NB4 (cell line): ENCODE measurements around the gene CREB5.

ENCODE experiments used
- DNase-seq: peaks from one replicate; pipeline ENCODE4 v3.0.0; 2010; ENCODE audit warnings: low read depth
- H3K4me3 ChIP-seq: one replicate; pipeline ENCODE4 v1.5.1; 2011; ENCODE audit warnings: mild to moderate bottlenecking, low read depth, low read length, moderate library complexity
- MYC ChIP-seq: IDR thresholded peaks from 2 replicates; pipeline ENCODE4 v1.6.1; 2011; ENCODE audit warnings: low read depth, low read length
- POLR2A ChIP-seq: IDR thresholded peaks from 2 replicates; pipeline ENCODE4 v1.6.1; 2011; ENCODE audit warnings: mild to moderate bottlenecking; ENCODE audit not compliant: insufficient read length; ENCODE audit errors: extremely low read depth
- TF ChIP-seq, protein P1 (sequence below): IDR thresholded peaks from one replicate; pipeline ENCODE4 v1.5.1; 2012; ENCODE audit warnings: low read depth, low read length
- TF ChIP-seq, protein P2 (sequence below): IDR thresholded peaks from 2 replicates; pipeline ENCODE4 v1.6.1; 2011; ENCODE audit warnings: low read depth, low read length

CREB5 gene

DNA sequence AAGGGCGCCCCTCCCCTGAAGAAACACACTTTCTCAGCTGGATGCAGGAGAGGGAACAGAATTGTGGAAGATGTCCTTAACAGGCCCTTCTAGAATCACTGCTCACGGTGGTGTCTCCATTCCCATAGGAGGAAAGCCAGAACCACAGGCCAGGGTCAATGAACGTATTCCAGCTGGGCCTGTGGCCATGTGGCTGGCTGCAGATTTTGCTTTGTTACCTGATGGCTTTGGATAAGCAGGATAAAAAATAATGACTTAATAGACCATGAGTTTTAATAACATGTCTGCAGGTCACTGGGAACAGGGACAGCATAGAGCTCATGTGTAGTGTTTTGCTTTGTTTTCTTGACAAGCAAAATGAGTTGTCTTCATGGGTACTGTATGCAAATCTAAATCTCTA is 335.5 kb downstream of the CREB5 start:
- no peak for DNase-seq
- no peak overlapping the region for H3K4me3 ChIP-seq
- TF ChIP-seq, protein P1, sequence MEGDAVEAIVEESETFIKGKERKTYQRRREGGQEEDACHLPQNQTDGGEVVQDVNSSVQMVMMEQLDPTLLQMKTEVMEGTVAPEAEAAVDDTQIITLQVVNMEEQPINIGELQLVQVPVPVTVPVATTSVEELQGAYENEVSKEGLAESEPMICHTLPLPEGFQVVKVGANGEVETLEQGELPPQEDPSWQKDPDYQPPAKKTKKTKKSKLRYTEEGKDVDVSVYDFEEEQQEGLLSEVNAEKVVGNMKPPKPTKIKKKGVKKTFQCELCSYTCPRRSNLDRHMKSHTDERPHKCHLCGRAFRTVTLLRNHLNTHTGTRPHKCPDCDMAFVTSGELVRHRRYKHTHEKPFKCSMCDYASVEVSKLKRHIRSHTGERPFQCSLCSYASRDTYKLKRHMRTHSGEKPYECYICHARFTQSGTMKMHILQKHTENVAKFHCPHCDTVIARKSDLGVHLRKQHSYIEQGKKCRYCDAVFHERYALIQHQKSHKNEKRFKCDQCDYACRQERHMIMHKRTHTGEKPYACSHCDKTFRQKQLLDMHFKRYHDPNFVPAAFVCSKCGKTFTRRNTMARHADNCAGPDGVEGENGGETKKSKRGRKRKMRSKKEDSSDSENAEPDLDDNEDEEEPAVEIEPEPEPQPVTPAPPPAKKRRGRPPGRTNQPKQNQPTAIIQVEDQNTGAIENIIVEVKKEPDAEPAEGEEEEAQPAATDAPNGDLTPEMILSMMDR = no peak
- TF ChIP-seq, protein P2, sequence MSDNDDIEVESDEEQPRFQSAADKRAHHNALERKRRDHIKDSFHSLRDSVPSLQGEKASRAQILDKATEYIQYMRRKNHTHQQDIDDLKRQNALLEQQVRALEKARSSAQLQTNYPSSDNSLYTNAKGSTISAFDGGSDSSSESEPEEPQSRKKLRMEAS = no peak
- TF ChIP-seq MYC (no peak), POLR2A (no peak)

DNA sequence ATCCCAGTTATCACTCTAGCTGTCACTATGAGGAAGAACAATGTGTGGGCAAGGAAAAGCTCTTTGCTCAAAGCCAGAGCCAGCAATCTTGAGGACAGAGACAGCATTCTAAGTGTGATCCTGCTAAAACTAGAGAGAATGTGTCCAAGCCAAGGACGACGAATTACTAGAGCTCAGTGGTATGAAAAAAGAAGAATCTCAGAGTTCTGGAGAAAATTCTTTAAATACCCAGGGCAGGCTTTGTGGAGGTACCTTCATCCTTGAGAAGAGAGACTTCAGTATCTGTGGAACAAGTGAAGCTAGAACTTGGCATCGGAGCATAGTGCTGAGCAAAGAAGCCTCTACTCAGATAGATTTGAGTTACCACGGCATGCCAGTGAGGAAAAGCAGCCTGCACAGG is 336.0 kb downstream of the CREB5 start:
- H3K4me3 ChIP-seq = no peak overlapping the region
- no peak for DNase-seq
- TF ChIP-seq, protein P1 = no peak
- TF ChIP-seq MYC (no peak), POLR2A (no peak)
- TF ChIP-seq, protein P2 = no peak

DNA sequence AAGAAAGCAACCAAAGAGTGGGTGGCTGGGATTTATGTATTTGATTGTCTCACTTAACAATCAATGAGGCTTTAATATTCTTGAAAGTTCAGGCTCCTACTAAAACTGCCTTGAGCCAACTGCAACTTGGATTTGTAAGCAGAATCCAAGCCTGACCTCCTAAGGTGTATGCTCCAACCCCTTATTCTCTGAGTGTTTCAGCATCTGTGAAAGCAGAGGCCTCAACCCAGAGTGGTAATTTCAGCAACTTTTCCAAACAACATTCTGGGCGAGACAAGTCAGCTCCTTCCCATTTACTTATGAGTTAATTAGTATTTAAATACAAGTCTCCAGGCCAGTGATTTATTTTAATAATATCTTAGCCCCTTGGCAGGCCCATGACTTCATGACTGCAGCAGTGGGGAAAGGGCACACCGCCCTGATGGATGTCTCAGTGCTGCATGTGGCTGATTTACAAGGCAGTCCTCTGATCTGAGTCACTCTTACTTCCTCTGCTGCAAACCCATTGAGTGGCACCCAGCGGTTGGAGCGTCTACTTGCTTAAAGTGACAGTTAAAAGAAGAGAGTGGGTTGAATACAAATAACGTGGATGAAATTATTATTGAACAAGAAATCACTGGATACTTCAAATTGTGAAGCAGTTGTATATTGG is 336.7 kb downstream of the CREB5 start:
- TF ChIP-seq, protein P2 = peak; percentile 41
- peak; percentile 46; the same call in 1 of the 2 replicates for TF ChIP-seq MYC
- TF ChIP-seq, protein P1 = no peak
- DNase-seq = peak; percentile 77
- no peak overlapping the region for H3K4me3 ChIP-seq

DNA sequence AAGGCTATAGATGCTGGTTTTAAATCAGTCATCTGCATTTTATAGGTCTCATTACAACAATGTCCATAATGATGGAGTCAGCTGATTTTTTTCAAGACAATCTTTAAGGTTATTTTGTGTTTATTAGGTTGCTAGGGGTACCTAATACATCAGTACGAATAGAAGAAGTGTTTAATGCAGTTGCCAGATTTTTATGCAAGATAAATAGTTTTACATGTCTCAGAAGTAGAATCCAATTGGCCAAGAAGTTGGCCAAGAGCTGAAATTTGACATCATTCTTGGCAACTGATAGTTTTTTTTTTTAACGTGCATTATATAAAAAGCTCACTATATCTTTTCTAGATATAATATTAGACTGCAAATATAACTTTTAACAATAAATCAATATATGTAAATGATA is 337.3 kb downstream of the CREB5 start:
- DNase-seq = no peak
- no peak overlapping the region for H3K4me3 ChIP-seq
- TF ChIP-seq POLR2A (no peak), MYC (no peak)
- TF ChIP-seq, protein P2 = no peak
- TF ChIP-seq, protein P1 = no peak

DNA sequence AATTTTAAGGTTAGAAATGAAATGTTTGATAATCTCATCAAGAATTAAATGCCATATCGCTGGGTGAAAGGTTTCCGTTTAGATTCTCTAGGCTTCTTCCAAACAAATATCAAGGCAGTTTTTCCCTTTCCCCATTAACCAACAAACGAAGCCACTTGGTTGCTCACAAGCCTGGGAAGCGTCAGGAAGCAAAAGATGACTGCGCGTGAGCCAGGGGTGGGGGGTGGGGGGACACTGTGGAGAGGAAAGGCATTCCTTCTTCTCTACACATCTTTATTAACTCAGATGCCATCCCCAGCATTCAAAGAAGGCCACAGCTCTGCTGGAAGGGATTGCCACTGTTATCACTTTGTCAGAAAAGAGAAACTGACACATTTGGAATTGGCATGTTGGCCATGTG is 338.7 kb downstream of the CREB5 start:
- no peak overlapping the region for H3K4me3 ChIP-seq
- TF ChIP-seq MYC = no peak

DNA sequence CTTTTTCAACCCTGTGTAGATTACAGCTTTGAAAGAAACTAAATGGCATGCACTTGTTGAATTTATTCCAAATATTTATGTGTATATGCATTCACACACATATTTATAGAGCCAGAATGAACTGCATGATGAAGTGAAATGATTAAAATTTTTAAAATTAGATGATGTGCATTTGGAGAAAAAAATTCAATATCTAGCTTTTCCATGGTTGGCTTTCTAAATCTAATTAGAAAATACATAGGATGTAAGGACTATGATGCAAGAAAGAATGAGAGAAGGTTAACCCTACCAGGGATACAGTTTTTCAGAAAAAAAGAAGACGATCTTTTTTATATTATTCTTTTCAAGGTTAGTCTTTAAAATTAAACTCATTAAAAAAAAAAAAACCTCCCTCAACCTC is 341.3 kb downstream of the CREB5 start:
- DNase-seq = no peak
- H3K4me3 ChIP-seq = no peak overlapping the region
- TF ChIP-seq, protein P1 = no peak
- TF ChIP-seq POLR2A (no peak), MYC (no peak)
- TF ChIP-seq, protein P2 = no peak

More for the DNA sequence above, 338.7 kb downstream of the CREB5 start:
- no peak for DNase-seq
